Measurements from ENCODE around the gene PDXP. TPM values are rescaled to one million over a fixed set of nuclear protein-coding genes. Genes with fewer than 3 reads are reported as not detected.

Gene PDXP
- total RNA-seq, 4 donors from 2014 or later, result 2.4 to 4.1 (median 2.5) TPM

DNA sequence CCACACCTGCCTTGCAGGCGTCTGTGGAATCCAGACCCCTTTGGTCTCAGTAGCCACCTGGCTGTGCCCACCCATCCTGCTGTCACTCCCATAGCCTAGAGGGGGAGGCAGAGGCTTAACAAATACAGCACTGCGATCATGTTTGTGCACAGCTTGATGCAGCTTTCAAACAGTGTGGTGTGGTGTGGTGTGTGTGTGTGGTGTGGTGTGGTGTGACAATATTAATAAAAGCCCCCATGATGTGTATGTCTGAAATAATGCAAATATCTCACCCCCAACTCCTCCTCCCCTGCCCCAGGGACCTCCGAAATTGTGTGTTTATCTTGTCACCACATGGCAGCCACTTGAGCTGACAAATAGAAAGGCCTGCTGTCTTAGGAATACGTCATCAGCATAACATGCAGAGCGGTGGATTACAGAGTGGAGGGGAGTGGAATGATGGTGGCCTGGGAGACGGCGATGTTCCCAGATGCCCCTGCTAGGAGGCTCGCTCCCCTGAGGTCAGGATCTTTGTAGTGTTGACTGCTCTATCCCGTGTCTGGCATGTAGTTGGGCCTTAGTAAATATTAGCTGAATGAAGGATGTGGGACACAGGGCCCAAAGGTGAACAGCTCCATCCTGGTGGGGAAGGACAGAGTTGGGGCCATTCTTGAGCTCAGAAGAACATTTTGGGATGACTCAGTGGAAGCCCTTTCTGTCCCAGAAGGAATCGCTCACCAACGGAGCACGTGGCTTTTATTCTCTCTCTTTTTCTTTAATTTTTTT is 2.8 kb downstream of the PDXP start:
- TF ChIP-seq, protein P1, sequence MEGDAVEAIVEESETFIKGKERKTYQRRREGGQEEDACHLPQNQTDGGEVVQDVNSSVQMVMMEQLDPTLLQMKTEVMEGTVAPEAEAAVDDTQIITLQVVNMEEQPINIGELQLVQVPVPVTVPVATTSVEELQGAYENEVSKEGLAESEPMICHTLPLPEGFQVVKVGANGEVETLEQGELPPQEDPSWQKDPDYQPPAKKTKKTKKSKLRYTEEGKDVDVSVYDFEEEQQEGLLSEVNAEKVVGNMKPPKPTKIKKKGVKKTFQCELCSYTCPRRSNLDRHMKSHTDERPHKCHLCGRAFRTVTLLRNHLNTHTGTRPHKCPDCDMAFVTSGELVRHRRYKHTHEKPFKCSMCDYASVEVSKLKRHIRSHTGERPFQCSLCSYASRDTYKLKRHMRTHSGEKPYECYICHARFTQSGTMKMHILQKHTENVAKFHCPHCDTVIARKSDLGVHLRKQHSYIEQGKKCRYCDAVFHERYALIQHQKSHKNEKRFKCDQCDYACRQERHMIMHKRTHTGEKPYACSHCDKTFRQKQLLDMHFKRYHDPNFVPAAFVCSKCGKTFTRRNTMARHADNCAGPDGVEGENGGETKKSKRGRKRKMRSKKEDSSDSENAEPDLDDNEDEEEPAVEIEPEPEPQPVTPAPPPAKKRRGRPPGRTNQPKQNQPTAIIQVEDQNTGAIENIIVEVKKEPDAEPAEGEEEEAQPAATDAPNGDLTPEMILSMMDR (IDR thresholded peaks at IDR 0.05; ENCODE audit: low read depth), result no peak

DNA sequence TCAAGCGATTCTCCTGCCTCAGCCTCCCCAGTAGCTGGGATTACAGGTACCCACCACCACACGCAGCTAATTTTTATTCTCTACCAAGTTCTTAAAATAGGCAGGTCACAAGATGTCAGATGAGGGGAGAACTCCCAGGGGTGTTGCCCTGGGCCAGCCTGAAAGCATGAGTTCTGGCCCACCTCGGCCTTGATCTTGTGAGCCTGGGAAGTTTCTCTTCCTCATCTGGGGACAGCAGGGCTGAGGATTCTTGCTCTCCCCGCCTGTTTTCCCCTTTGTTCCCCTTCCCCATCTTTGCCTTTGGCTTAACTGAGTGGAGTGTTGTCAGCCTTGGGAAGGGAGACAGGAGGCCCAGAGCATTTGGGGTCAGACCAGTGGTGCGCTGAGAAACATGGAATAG is 3.5 kb downstream of the PDXP start:
- TF ChIP-seq, protein P1 (IDR thresholded peaks at IDR 0.05; ENCODE audit: low read depth), result no peak

DNA sequence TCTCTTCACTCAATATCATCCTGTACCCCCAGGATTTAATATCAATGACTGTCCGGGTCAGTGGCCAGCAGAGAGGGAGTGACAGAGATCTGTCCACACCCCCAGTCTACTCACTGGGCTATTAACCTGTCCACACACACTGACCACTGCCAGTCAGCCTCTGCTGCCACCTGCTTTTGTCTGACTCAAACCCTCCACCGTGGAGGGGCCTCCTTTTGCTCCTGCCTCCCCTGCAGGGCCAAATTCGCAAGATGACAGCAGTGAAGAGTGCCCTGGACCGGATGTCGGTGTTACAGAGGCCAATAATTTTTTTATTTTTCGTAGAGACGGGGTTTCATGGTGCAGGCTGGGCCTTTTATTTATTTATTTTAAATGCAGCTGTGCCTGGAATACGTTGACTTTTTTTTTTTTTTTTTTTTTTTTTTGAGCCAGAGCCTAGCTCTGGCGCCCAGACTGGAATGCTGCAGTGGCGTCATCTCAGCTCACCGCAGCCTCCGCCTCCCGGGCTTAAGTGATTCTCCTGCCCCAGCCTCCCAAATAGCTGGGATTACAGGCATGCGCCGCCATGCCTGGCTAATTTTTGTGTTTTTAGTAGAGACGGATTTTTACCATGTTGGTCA is 5.1 kb downstream of the PDXP start:
- TF ChIP-seq, protein P1 (IDR thresholded peaks at IDR 0.05; ENCODE audit: low read depth), result no peak

DNA sequence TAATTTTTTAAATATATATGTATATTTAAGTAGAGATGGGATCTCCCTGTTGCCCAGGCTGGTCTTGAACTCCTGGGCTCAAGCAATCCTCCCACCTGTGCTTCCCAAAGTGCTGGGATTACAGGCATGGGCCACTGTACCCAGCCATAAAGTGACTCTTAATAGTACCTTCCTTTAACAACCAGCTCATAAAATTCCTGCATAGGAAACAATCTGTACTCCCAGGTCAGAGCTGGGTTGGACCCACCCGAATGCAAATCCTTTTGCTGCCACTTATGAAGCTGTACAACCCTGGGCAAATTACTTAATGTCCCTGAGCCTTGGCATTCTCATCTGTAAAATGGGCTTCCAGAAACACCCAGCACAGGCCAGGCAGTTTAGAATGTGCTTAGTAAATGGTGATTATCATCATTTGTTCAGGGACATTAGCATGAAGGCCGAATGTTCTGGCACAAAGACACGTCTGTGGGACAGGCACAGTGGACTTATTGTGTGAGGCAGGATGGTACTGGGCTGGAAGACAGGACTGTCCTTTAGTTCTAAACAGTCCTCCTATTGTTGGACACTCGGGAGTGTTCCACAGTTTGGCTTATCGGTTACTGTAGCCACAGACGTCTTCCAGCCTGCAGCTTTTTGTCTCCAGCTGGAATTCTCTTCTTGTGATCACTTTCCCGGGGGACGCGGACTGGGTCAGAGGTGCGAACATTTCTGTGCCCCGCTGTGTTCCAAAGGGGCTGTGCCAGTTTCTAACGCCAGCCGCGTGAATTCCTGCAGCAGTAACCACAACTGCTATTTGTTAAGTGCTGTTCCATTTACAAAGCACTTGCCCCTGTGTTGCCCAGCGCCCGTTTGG is 6.0 kb downstream of the PDXP start:
- TF ChIP-seq, protein P1 (IDR thresholded peaks at IDR 0.05; ENCODE audit: low read depth), result no peak

DNA sequence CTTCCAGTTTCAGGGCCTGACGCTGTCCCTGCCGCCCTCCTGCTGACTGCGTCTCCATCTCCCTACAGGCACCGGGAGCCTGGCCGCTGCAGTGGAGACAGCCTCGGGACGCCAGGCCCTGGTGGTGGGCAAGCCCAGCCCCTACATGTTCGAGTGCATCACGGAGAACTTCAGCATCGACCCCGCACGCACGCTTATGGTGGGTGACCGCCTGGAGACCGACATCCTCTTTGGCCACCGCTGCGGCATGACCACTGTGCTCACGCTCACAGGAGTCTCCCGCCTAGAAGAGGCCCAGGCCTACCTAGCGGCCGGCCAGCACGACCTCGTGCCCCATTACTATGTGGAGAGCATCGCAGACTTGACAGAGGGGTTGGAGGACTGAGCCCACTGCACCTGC is 7.0 kb downstream of the PDXP start:
- TF ChIP-seq, protein P1 (IDR thresholded peaks at IDR 0.05; ENCODE audit: low read depth), result no peak

DNA sequence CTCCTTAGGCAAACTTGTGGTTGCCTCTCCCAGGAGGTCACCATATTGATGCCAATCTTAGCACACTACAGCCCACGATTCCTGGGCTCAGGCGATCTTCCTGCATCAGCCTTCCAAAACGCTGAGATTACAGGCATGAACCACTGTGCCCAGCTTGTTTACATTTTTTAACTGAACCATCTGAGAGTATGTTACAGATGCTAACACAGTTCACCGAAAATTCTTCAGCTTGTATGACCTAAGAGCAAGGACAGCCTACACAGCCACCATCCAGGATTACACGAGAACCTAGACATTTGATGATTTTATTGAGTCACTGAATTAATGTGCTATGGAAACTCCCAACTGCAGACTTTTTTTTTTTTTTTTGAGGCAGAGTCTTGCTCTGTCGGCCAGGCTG is 11.1 kb downstream of the PDXP start:
- TF ChIP-seq, protein P1 (IDR thresholded peaks at IDR 0.05; ENCODE audit: low read depth), result no peak
